Astrocyte (in vitro differentiated cells and primary cell): ENCODE results near the gene LSM2.

ENCODE experiments used
- CTCF ChIP-seq: IDR thresholded peaks from 2 replicates; pipeline ENCODE4 v1.5.1; 2011; ENCODE audit warnings: low read depth, mild to moderate bottlenecking, inconsistent platforms, low read length, moderate library complexity; ENCODE audit not compliant: insufficient read depth
- EZH2 ChIP-seq: IDR thresholded peaks from 2 replicates; pipeline ENCODE4 v1.6.1; 2012; ENCODE audit warnings: mild to moderate bottlenecking, low read length, inconsistent platforms; ENCODE audit not compliant: insufficient read depth

- peak; percentile 44 for TF ChIP-seq CTCF
- TF ChIP-seq EZH2 = no peak
These were observed 23.0 kb upstream of the LSM2 start for GRCh38 chr6:31829633-31830283.
